CD4-positive, alpha-beta T cell treated with Interleukin-6 for 4 hours (primary cell): Measurements from ENCODE around the gene NPW.
A peak's percentile ranks its signal among the peaks of the same experiment; 100 is the strongest.

Experiments
- DNase-seq: peaks from one replicate; pipeline ENCODE4 v3.0.0-alpha.2; 2020; ENCODE audit warnings: mixed read lengths

Gene NPW

DNA sequence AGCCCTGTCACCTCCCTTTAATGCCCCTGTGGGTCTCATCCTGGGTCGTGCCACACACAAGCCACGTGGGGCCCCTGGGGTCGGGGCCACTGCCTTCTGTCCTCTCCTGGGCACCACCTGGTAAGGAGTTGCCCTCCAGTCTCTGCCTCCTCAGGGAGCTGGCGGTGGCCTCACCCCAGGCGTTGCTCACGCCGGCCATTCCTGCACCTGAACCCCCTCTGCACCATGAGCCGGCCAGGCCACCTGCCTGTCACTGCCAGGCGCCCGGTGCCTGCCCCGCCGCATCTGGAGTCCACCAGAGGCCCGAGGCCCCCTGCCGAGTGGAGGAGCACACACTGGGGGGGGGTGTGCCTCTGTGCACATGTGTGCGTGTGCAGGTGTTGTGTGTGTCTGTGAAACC lies 17.5 kb downstream of the NPW start:
- no peak for DNase-seq

DNA sequence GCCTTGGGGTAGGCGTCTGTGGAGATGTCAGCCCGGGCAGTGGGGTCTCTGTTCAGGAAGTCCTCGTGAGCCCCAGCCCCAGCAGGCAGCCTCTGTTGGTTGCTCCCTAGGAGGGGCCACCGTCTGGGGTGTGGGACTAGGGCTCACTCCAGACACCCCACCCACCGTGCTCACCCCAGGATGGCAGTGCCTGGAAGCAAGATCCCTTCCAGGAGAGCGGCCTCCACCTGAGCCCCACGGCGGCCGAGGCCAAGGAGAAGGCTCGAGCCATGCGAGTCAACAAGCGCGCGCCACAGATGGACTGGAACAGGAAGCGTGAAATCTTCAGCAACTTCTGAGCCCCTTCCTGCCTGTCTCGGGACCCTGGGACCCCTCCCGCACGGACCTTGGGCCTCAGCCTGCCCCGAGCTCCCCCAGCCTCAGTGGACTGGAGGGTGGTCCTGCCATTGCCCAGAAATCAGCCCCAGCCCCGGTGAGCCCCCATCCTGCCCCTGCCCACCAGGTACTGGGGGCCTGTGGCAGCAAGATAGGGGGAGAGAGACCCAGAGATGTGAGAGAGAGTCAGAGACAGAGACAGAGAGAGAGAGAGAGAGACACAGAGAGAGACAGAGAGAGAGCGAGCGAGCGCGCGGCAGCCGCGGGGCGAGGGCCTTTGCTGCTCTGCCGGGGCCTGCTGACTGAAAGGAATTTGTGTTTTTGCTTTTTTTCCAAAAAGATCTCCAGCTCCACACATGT lies 18.2 kb downstream of the NPW start:
- DNase-seq: no peak

GRCh38 chr16:2038382-2039231 lies 19.0 kb downstream of the NPW start:
- DNase-seq: no peak

DNA sequence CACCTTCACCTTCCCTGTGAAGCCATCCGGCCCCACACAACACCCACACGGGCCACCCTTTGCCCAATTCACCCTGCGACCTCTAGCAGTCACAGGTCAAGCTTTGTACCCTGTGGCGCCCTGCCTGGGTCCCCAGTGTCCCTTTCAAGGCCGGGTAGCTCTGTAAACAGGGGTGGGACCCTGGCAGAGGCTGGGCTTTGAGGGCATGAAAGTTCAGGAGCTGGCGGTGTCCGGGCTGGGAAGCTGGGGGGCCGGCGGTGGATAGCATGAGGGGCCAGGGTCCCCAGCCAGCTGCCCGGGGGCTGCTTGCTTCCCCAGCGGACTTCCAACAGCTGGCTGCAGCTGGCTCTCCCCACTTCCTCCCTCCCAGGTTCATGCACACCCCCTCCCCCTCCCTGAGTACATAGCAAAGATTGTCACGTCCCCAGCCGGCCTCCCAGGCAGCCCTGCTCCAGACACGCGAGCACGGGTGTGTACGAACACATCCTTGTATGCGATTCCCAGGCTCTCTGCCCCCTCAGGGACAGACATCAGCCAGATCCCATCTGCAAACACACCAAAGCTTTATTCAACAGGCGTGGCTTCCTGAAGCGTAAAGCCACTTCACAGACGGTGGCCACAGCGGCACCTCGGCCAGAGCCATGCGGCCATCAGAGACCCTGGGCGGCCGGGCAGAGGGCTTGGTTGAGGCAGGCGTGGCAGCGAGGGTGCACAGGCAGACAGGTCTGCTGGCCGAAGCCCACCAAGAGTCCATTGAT lies 19.9 kb downstream of the NPW start:
- DNase-seq: no peak

GRCh38 chr16:2040041-2040786 lies 20.6 kb downstream of the NPW start:
- no peak for DNase-seq

DNA sequence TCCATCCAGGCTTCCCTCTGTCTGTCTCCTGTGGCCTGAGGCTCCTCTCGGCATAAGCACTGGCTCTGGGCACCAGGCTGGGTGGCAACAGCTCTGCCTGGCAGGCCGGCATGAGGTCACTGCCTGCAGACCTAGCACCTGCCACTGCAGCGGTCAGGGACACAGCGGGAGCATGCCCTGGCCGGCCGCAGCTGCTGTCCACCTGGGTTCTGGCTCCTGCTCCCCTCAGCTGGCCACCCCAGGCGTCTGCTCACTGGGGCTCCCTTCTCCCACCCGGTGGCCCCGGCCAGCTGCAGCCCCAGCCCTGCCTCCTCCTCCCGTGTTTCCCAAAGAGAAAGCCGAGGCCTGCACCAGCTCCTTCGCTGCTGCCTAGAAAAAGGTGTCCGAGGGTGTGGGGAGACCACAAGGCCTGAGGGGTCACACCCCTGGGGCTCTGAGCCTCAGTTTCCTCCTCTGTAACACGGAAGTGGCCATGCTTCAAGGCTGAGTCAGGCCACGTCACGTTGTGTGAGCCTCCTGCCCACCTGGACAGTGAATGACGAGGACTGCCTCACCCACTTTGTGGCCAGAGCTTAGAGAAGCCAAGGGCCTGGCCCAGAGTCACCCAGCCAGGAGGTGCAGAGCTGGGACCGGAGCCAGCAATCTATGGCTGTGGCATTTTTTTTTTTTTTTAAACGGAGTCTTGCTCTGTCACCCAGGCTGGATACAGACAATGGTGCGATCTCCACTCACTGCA lies 21.4 kb downstream of the NPW start:
- DNase-seq: no peak

DNA sequence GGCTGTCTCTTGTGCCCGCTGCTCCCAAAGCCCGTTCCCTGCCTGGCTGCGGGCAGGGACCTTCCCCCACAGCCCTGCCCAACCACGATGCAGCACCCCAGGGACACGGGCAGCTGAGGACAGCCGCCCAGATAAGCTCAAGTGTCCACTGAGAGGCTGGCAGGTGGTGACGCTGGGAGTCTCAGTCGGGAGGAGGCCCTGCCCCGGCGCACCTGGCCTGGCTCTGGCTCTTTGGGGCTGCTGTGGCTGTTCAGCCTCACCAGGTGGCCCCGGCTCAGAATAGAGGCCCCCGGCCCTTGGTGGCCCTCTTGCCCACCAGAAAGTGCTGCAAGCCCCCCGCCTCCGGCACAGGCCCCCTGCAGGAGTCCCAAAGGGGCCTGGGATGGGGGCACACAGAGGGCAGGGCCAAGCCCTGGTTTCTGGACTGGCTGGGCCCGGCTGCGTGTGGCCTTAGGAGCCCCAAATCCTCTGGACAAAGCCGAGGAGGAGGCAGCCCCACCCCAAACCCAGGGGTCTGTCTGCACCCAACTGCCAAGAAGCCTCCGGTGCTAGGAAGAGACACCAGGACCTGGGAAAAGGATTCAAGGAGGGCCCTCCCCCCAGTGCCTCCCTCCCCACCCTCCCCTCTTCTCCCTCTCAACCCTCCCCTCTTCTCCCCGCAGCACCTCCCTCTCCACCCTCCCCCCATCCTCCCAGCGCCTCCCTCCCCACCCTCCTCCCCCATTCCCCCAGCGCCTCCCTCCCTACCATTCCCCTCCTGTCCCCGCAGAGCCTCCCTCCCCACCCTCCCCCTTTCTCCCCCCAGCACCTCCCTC lies 22.8 kb downstream of the NPW start:
- DNase-seq: no peak

DNA sequence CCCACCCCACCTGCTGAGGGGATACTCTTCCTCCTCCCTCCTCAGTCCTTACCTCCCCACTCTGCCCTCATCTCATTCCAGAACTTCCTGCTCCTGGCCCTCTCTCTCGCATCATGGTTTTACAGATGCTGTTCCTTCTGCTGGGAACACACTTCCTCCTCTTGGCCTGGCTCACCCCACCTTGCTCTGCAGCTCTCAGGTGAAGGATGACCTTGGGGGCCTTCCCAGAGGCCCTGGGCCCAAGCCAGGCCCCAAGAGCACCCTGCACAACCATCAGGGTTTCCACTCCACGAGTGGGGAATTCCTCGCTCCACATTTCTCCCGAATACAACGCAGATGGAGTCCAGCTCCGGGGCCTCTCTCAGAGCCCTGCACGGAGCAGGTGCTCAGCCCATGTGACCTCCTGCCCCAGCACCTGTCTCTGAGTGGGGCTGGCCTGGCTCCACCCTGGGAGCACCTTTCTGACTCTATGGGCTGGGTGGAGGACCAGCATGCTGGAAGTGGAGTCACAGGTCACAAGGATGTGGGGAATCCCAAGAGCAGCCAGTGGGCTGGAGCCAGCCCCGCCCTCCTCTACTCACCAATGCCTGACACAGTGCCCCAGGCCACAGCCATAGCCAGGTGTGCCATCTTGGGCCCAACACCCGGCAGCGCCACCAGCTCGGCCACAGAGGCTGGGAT lies 23.5 kb downstream of the NPW start:
- no peak for DNase-seq

DNA sequence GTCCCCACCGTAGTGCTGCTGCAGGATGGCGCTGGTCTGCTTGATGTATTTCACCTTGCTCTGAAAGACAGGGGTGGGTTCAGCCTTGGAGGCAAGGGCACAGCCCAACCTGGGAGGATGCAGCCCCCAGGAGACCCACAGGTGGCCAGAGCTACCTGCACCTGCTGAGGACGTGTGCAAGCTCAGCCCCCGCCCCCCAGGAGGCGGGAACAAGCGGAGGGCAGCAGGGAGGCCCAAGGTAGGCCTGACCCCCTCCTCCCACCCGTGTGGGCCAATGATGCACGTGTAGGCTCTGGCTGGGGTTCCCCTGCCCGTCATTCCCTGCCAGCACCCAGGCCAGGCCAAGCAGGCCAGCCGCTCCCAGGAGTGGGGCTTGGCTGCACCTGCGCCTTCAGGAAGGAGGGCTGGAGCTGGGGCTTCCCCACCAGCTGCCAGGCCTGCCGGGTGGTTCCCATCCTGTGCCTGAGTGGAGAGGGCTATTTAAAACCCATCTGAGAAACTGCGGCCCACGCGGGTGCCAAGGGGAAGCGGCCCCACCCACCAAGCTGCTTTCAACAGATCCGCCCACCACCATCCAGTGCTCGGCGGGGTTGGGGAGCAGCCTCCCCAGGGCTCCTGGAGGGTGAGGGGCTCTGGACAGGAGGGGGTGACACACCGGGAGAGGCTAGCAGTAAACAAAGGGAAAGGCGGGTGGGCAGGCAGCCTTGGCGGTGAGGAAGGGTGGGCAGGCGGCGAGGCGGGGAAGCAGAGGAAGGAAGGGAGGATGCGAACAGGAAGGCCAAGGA lies 24.3 kb downstream of the NPW start:
- no peak for DNase-seq

GRCh38 chr16:2044541-2044940 lies 25.0 kb downstream of the NPW start:
- no peak for DNase-seq

- DNase-seq: no peak
Measured at GRCh38 chr16:2045965-2046892, 26.6 kb downstream of the NPW start.

DNA sequence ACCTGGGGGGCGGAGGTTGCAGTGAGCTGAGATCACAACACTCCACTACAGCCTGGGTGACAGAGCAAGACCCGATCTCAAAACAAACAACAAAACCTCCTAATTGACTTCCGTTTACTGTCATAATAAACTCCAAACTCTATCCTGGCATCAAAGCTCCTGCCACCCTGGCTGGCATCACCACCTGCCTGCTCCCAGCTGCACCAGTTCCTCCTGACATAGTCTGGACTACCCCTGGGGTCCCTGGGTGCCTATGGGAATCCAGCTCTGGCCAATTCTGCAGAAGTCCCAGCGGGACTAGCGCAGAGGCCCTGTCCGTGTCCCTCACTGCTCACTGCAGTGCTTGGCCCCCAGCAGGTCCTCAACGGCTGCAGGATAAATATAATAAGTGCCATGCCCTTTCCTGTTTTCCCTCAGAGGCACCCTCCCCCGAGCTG lies 27.3 kb downstream of the NPW start:
- DNase-seq: no peak

DNA sequence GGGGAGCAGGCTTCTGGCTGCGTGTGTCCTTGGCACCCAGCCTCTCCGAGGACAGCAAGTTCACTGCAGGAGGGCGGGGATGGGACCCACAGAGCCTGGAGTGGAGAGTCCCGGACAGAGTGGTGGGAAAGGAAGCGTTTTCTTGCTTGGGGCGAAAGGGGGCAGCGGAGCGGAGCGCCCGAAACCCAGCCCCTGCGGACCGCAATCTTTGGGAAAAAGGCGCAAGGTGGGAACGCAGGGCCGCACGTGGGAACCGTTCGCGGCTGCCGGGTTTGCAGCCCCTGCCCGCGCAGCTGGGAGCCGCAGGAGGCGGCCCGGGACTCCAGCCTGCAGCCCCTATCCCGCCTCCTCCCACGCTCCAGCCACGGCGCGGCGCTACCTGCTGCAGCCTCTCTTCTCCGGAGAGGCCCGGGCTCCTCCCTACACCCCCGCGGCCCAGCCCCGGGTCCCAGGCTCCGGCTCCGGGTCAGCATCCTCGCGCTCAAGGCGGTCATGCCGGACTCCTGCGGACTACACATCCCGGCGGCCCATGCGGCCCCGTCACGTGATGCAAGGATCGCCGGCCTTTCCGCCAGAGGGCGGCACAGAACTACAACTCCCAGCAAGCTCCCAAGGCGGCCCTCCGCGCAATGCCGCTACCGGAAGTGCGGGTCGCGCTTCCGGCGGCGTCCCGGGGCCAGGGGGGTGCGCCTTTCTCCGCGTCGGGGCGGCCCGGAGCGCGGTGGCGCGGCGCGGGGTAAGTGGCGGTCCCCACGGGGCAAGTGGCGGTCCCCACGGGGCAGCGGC lies 27.9 kb downstream of the NPW start, which contains the start of the genes NTHL1 and TSC2:
Gene NTHL1 (minus strand): TSS at position 505 of the 786 bp plus-strand sequence. CDS start 11 bp downstream, at position 494.
Gene TSC2 (plus strand): TSS at position 656 of the 786 bp plus-strand sequence. CDS start 631 bp downstream, outside the sequence.
- DNase-seq: peak; percentile 94

DNA sequence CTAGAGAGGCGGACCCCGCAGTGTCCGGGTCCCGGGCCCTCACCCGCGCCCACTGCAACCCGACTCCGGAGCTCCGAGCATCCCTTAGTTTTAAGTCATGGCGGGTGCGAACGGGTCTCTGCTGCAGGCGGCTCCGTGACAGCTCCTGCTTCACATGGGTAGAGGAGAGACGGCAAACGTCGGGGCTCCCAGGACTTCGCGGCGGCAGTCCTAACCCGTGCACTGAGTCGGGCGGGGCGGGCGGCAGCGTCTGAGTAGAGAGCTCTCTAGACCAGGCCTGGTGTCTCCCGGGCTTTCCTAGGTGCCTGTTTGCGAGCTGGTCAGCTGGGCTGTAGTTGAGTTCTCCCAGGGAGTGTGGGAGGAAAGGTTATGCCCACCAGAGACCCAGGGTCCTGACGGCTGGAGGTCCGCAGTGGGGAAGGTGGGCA lies 28.5 kb downstream of the NPW start:
- peak; percentile 15 for DNase-seq

DNA sequence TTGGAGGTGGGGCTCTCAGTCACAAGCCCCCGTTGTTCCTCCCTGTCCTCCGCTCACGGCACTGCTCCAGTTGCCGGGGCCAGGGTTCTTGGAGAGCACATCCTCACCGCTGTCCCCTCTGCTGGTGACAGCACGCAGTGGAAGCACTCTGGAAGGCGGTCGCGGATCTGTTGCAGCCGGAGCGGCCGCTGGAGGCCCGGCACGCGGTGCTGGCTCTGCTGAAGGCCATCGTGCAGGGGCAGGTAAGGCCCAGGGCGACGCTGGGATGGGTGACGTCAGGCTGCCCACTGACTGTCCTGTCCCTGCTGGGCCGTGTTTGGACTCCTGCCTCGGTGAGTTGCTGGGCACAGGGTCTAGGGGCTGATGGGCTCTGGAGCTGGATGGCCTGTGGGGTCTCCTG lies 33.6 kb downstream of the NPW start:
- no peak for DNase-seq

DNA sequence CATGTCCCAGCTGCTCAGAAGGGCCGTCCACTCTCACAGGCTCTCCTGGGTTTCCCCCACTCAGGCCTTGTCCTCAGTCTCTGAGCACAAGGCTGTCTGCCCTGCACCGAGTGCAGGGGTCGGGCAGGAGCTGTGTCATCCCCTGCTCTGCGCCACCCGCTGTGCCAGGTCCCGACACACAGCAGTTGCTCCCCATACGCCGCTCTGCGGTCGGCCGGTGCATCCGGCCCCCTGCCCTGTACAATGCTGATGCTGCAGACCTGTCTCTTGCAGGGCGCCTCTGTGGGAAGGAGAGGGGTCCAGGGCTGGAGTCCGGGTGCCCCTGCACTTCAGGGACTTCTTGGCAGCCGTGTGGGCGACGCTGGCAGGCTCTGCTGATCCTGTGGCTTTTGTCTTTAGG lies 34.3 kb downstream of the NPW start:
- no peak for DNase-seq

DNA sequence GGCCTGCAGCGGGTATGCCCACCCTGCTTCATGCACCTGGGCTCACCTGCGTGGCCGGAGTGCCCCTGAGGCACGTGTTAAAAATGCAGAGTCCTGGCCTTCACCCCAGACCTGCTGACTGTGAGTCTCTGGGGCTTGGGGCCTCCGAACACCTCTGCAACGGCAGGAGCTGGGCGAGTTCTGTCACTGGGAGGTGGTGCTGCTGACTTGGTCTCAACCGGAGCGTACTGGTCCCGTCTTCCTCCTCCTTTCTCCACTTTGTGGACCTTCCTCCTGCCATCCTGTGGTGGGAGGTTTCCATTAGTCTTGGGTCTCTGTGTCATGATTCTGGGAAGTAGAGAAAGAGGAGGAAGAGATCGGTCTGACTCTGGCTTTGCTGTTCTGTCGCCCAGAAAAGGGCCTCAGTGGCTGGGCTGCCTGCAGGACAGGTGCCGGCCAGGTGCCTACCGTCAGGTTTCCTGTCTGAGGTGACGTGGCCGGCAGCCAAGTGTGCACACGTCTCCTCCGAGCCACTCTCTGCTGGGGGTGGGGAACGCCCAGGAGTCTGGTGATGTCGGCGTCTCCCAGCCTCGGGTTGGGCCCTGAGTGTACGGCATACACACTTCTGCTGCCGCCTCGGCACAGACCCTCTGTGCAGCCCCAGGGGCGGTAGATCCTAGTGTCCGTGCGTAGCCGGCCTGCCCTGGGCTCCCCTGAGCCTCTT lies 35.1 kb downstream of the NPW start:
- DNase-seq: no peak
